H1 (cell line): Measurements from ENCODE around the gene CEP128. TPM values are rescaled to one million over a fixed set of nuclear protein-coding genes. Genes with fewer than 3 reads are reported as not detected.

ENCODE experiments used
- CTCF ChIA-PET: fragments of 300-600 bp; sonication (Branson Sonifier 250); formaldehyde crosslinking; loops from one replicate; lab custom pipeline; 2021; ENCODE audit not compliant: partially characterized antibody; lab: Charles Lee
- POLR2A ChIA-PET: fragments of 300-600 bp; sonication (Branson Sonifier 250); formaldehyde crosslinking; loops from one replicate; lab custom pipeline; 2021; ENCODE audit warnings: inconsistent platforms; ENCODE audit not compliant: partially characterized antibody; lab: Charles Lee
- DNase-seq, 2 experiments: peaks; one replicate each; pipeline versions ENCODE4 v3.0.0 to v3.0.0-alpha.2; 2010 to 2022; ENCODE audit warnings: low spot score in 2 of 2, low read depth in 1 of 2, mixed read lengths in 1 of 2
- FAIRE-seq: peaks from 2 replicates; lab custom pipeline; 2011; peaks lifted over from hg19 to GRCh38; lab: Jason Lieb, UNC
- H2AFZ ChIP-seq: 2 replicates; pipeline ENCODE4 v1.8.1; 2012; ENCODE audit warnings: low read length, inconsistent platforms
- H2AK5ac ChIP-seq: 2 replicates; pipeline ENCODE4 v1.6.1; 2013; ENCODE audit warnings: low read depth, low read length
- H2BK120ac ChIP-seq: replicated peaks from 2 replicates; pipeline ENCODE3; 2013; ENCODE audit warnings: low read depth, low read length, inconsistent platforms
- H2BK12ac ChIP-seq: 2 replicates; pipeline ENCODE4 v1.6.1; 2013; ENCODE audit warnings: low read depth, low read length
- H2BK15ac ChIP-seq: 2 replicates; pipeline ENCODE4 v1.6.1; 2013; ENCODE audit warnings: low read length
- H2BK20ac ChIP-seq: 2 replicates; pipeline ENCODE4 v1.6.1; 2013; ENCODE audit warnings: low read length
- H2BK5ac ChIP-seq: 2 replicates; pipeline ENCODE4 v1.6.1; 2013; ENCODE audit warnings: low read depth, low read length
- H3K14ac ChIP-seq: 2 replicates; pipeline ENCODE4 v1.6.1; 2013; ENCODE audit warnings: inconsistent platforms; ENCODE audit not compliant: insufficient read length
- H3K18ac ChIP-seq: 2 replicates; pipeline ENCODE4 v1.6.1; 2013; ENCODE audit warnings: low read length; ENCODE audit errors: extremely low read depth
- H3K23ac ChIP-seq: 2 replicates; pipeline ENCODE4 v1.6.1; 2013; ENCODE audit warnings: inconsistent platforms; ENCODE audit not compliant: insufficient read length
- H3K23me2 ChIP-seq: 2 replicates; pipeline ENCODE4 v1.6.1; 2013; ENCODE audit warnings: low read depth, low read length
- H3K27ac ChIP-seq: 2 replicates; pipeline ENCODE4 v1.6.1; 2011; ENCODE audit warnings: low read depth, low read length, inconsistent platforms
- H3K27me3 ChIP-seq, 4 experiments: replicated peaks in 1 of 4; 1 replicate in 1 of 4; 2 replicates in 3 of 4; pipeline versions ENCODE4 v1.6.1 to v1.8.1; 2011 to 2013; ENCODE audit warnings: low read length in 3 of 4, mild to moderate bottlenecking in 3 of 4, inconsistent platforms in 2 of 4, mixed read lengths in 2 of 4, moderate library complexity in 1 of 4; ENCODE audit not compliant: control insufficient read depth in 3 of 4, insufficient read depth in 3 of 4; ENCODE audit errors: extremely low read depth in 1 of 4
- H3K36me3 ChIP-seq, 4 experiments: 2 replicates each; pipeline versions ENCODE4 v1.6.1 to v1.8.1; 2011 to 2013; ENCODE audit warnings: mild to moderate bottlenecking in 4 of 4, low read length in 3 of 4, moderate library complexity in 2 of 4, control low read depth in 1 of 4, inconsistent platforms in 1 of 4; ENCODE audit not compliant: insufficient read depth in 4 of 4, control insufficient read depth in 2 of 4
- H3K4ac ChIP-seq: replicated peaks from 2 replicates; pipeline ENCODE3; 2013; ENCODE audit warnings: low read length, low read depth, mixed read lengths, inconsistent platforms; ENCODE audit not compliant: insufficient read length
- H3K4me1 ChIP-seq, 4 experiments: replicated peaks in 1 of 4; 1 replicate in 1 of 4; 2 replicates in 3 of 4; pipeline versions ENCODE4 v1.6.1 to v1.8.1; 2011 to 2013; ENCODE audit warnings: low read length in 3 of 4, inconsistent platforms in 2 of 4, mixed read lengths in 1 of 4; ENCODE audit not compliant: insufficient read depth in 4 of 4, control insufficient read depth in 3 of 4
- H3K4me2 ChIP-seq, 2 experiments: 2 replicates each; pipeline versions ENCODE4 v1.6.1 to v1.8.1; 2011 to 2013; ENCODE audit warnings: low read depth in 2 of 2, low read length in 2 of 2, control low read depth in 1 of 2, inconsistent platforms in 1 of 2, mild to moderate bottlenecking in 1 of 2; ENCODE audit not compliant: insufficient read depth in 1 of 2
- H3K4me3 ChIP-seq, 4 experiments: fragments of 200-600, 300-600 bp in 1 of 4; sonication (generic), shearing (Covaris generic), sonication (Bioruptor Twin) in 1 of 4; 2 replicates each; pipeline versions ENCODE4 v1.5.1 to v1.8.1; 2011 to 2016; ENCODE audit warnings: low read length in 4 of 4, low read depth in 3 of 4, control low read depth in 2 of 4, inconsistent platforms in 2 of 4, mild to moderate bottlenecking in 2 of 4, mixed read lengths in 1 of 4, moderate library complexity in 1 of 4; ENCODE audit not compliant: insufficient read depth in 2 of 4; ENCODE audit errors: extremely low read depth in 1 of 4
- H3K56ac ChIP-seq: replicated peaks from 2 replicates; pipeline ENCODE3; 2013; ENCODE audit warnings: low read depth, mild to moderate bottlenecking, mixed read lengths, low read length, inconsistent platforms; ENCODE audit not compliant: insufficient read length
- H3K79me1 ChIP-seq: 2 replicates; pipeline ENCODE4 v1.6.1; 2013; ENCODE audit warnings: low read depth, low read length, control low read depth
- H3K79me2 ChIP-seq, 2 experiments: 2 replicates each; pipeline versions ENCODE4 v1.6.1 to v1.8.1; 2012 to 2013; ENCODE audit warnings: low read length in 2 of 2, mild to moderate bottlenecking in 2 of 2, inconsistent platforms in 1 of 2; ENCODE audit not compliant: insufficient read depth in 2 of 2, control insufficient read depth in 1 of 2
- H3K9ac ChIP-seq, 4 experiments: replicated peaks in 1 of 4; 1 replicate in 1 of 4; 2 replicates in 3 of 4; pipeline versions ENCODE4 v1.6.1 to v1.8.1; 2011 to 2013; ENCODE audit warnings: low read depth in 3 of 4, low read length in 3 of 4, control low read depth in 2 of 4, mild to moderate bottlenecking in 2 of 4, moderate library complexity in 2 of 4, inconsistent platforms in 1 of 4; ENCODE audit errors: extremely low read depth in 1 of 4
- H3K9me3 ChIP-seq, 2 experiments: 2 replicates each; pipeline versions ENCODE4 v1.6.1 to v1.8.1; 2012 to 2013; ENCODE audit warnings: mild to moderate bottlenecking in 2 of 2, moderate library complexity in 2 of 2, control low read depth in 1 of 2, inconsistent platforms in 1 of 2, low read depth in 1 of 2, low read length in 1 of 2, mixed read lengths in 1 of 2; ENCODE audit not compliant: insufficient read depth in 2 of 2
- H4K20me1 ChIP-seq, 2 experiments: replicated peaks in 1 of 2; 2 replicates each; pipeline versions ENCODE3 to v1.8.1; 2011 to 2013; ENCODE audit warnings: inconsistent platforms in 2 of 2, low read length in 2 of 2, mild to moderate bottlenecking in 1 of 2; ENCODE audit not compliant: insufficient read depth in 2 of 2, control insufficient read depth in 1 of 2
- H4K5ac ChIP-seq: 2 replicates; pipeline ENCODE4 v1.6.1; 2013; ENCODE audit warnings: low read length, low read depth, mixed read lengths, inconsistent platforms; ENCODE audit not compliant: insufficient read length
- H4K8ac ChIP-seq: 2 replicates; pipeline ENCODE4 v1.8.0; 2013; ENCODE audit warnings: mild to moderate bottlenecking, moderate library complexity, low read length, inconsistent platforms; ENCODE audit not compliant: insufficient read depth; ENCODE audit errors: extremely low read depth
- H4K91ac ChIP-seq: replicated peaks from 2 replicates; pipeline ENCODE3; 2013; ENCODE audit warnings: low read length, mixed read lengths, inconsistent platforms; ENCODE audit not compliant: insufficient read length
- CEBPB ChIP-seq: IDR thresholded peaks from 2 replicates; pipeline ENCODE4 v1.6.1; 2012; ENCODE audit warnings: low read depth, low read length
- GTF2F1 ChIP-seq: IDR thresholded peaks from 2 replicates; pipeline ENCODE4 v1.6.1; 2012; ENCODE audit warnings: low read depth, low read length, improper control_type of control experiment, borderline replicate concordance
- KDM4A ChIP-seq: IDR thresholded peaks from one replicate; pipeline ENCODE4 v1.7.1; 2012; ENCODE audit warnings: low read depth, mild to moderate bottlenecking, moderate library complexity, low read length, inconsistent platforms; ENCODE audit not compliant: severe bottlenecking
- POLR2A ChIP-seq, 2 experiments: IDR thresholded peaks; 1 replicate in 1 of 2; 2 replicates in 1 of 2; pipeline ENCODE4 v1.6.1; 2011; ENCODE audit warnings: low read depth in 2 of 2, low read length in 2 of 2, mild to moderate bottlenecking in 2 of 2; ENCODE audit errors: control extremely low read depth in 1 of 2
- RXRA ChIP-seq: IDR thresholded peaks from 2 replicates; pipeline ENCODE4 v1.6.1; 2011; ENCODE audit warnings: low read depth, mild to moderate bottlenecking, low read length, moderate library complexity; ENCODE audit not compliant: insufficient read depth
- SAP30 ChIP-seq: fragments of 300-600 bp; sonication (generic); IDR thresholded peaks from 2 replicates; pipeline ENCODE4 v1.7.1; 2012; ENCODE audit warnings: low read length, moderate library complexity, mild to moderate bottlenecking, inconsistent platforms; ENCODE audit not compliant: insufficient read depth, insufficient replicate concordance
- SIX5 ChIP-seq: IDR thresholded peaks from 2 replicates; pipeline ENCODE4 v1.6.1; 2011; ENCODE audit warnings: mild to moderate bottlenecking, low read depth, low read length
- TEAD4 ChIP-seq: IDR thresholded peaks from 2 replicates; pipeline ENCODE4 v1.6.1; 2012; ENCODE audit warnings: low read depth, low read length, inconsistent platforms, mixed read lengths
- WGBS, 2 experiments: shearing (Covaris generic) in 1 of 2; methylation state at CpG; one replicate each; pipeline versions ENCODE4 v1.1.6 to v1.1.7; 2013 to 2015; ENCODE audit warnings: low lambda C conversion rate in 2 of 2, mixed read lengths in 2 of 2, inconsistent platforms in 1 of 2, low coverage in 1 of 2, missing lambda C conversion rate in 1 of 2; ENCODE audit not compliant: insufficient replicate concordance in 2 of 2, insufficient coverage in 1 of 2, insufficient read length in 1 of 2; ENCODE audit errors: extremely low coverage in 1 of 2, missing lambda C conversion rate in 1 of 2; 5-methylcytosine and 5-hydroxymethylcytosine counted together
- polyA plus RNA-seq, 7 experiments: library from polyadenylated mRNA; depleted of rRNA in 3 of 7; stranded (reverse) in 5 of 7; unstranded in 2 of 7; fragments of >200 nt in 5 of 7; fragments of 200-250 nt in 2 of 7; gene quantifications; 1 replicate in 5 of 7; 2 replicates in 1 of 7; 4 replicates in 1 of 7; pipeline versions ENCODE4 v1.2.1 to v1.2.3, GENCODE V29; 2011 to 2013; ENCODE audit warnings: missing spikeins in 2 of 7, mixed read lengths in 2 of 7
- total RNA-seq: library from RNA; stranded (reverse); fragmentation: NEBNext Ultra II Directional; extraction: Animal tissue kit (Norgen Biotek cat#: 25700); gene quantifications from 2 replicates; pipeline ENCODE4 v1.2.1, GENCODE V29; 2021

Gene CEP128
- total and polyA plus RNA-seq, 2 of the 8 experiments (the other 6 are each of a cell fraction or from before 2014, with no cell fraction given): 1.9 to 17.0 TPM

GRCh38 chr14:80798211-80798610, 143.3 kb downstream of the CEP128 start:
- no peaks in the 10 kb centered on the region for H3K79me2 ChIP-seq
- H3K27me3 ChIP-seq: no peaks in the 10 kb centered on the region
- H4K8ac ChIP-seq: no peak overlapping the region
- no peak overlapping the region for H3K56ac ChIP-seq
- H4K20me1 ChIP-seq: no peaks in the 10 kb centered on the region
- no peak overlapping the region for H3K9ac ChIP-seq
- H4K91ac ChIP-seq: no peak overlapping the region
- H3K4me2 ChIP-seq: no peak overlapping the region
- no peak overlapping the region for H3K27ac ChIP-seq
- TF ChIP-seq RXRA: no peak
- no peak for TF ChIP-seq KDM4A
- no peak for TF ChIP-seq TEAD4
- no peak for TF ChIP-seq POLR2A (IDR thresholded peaks at IDR 0.05; ENCODE audit: control extremely low read depth in 1 of 2, low read depth in 2 of 2, low read length in 2 of 2)
- no peak for TF ChIP-seq SIX5
- no peak for TF ChIP-seq SAP30
- TF ChIP-seq CEBPB: peak; percentile 19; the same call in 1 of the 2 replicates
- TF ChIP-seq GTF2F1: no peak
- FAIRE-seq (no peak), DNase-seq (no peak)
- H3K23me2 ChIP-seq: no peaks in the 10 kb centered on the region
- H3K36me3 ChIP-seq: no peaks in the 10 kb centered on the region
- no peak overlapping the region for H2BK20ac ChIP-seq
- H3K4me3 ChIP-seq: no peak overlapping the region
- H2AK5ac ChIP-seq: no peak overlapping the region
- H2BK120ac ChIP-seq: no peak overlapping the region
- H3K23ac ChIP-seq: no peak overlapping the region
- no peaks in the 10 kb centered on the region for H3K9me3 ChIP-seq
- H2BK5ac ChIP-seq: no peak overlapping the region
- no peak overlapping the region for H3K14ac ChIP-seq
- H3K4ac ChIP-seq: no peak overlapping the region
- CTCF ChIA-PET: no interaction called here
- 97% methylated on average over 3 of the region's 3 CpGs; no CpG with 5 or more reads in 1 of the 2 experiments for WGBS, 2 experiments
- H2AFZ ChIP-seq: no peak overlapping the region
- H4K5ac ChIP-seq: no peak overlapping the region
- no peaks in the 10 kb centered on the region for H3K79me1 ChIP-seq
- H3K4me1 ChIP-seq: no peaks in the 10 kb centered on the region
- POLR2A ChIA-PET: no interaction called here
- no peak overlapping the region for H2BK12ac ChIP-seq
- H3K18ac ChIP-seq: no peak overlapping the region
- H2BK15ac ChIP-seq: no peak overlapping the region
